ENCODE results near the gene HBD.

HBD gene

DNA sequence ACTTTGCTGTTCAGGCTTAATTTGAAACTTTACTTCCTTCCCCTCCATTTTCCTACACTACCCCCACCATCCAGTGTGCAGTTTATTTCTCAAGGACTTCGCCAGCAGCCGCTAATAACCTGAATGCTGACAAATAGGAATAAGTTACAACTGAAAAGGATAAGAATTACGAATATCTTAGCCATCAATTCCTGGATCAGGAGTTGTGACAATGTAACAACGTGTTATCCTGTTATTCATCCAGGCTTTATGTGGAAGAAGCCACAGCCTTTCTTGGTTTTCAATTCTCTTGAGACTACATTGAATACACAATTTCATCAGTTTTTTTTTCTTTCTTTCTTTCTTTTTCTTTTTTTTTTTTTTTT is 9.5 kb upstream of the HBD start:
- Histone ChIP-seq H3K4me3 (ENCODE audit: low read depth, low read length) (no peak overlapping the region), H3K27ac (ENCODE audit: extremely low read depth, low read depth, low read length) (no peak overlapping the region), H3K9me3 (ENCODE audit: control insufficient read depth, insufficient read depth, low read depth, low read length) (no peaks in the 10 kb centered on the region), H3K4me1 (ENCODE audit: control insufficient read depth, insufficient read depth, low read length) (no peaks in the 10 kb centered on the region), H3K36me3 (ENCODE audit: control insufficient read depth in 2 of 2, insufficient read depth in 1 of 2, low read length in 2 of 2) (no peaks in the 10 kb centered on the region)
- POLR2A ChIA-PET, result no interaction called here
- CTCF ChIA-PET, result no interaction called here
- TF ChIP-seq OVOL3 (tag by site-specific recombination; IDR thresholded peaks at IDR 0.05) (no peak), ZNF174 (tag by site-specific recombination; IDR thresholded peaks at IDR 0.05) (no peak), ZNF121 (tag by site-specific recombination; IDR thresholded peaks at IDR 0.05) (no peak)
- TF ChIP-seq, protein P1, sequence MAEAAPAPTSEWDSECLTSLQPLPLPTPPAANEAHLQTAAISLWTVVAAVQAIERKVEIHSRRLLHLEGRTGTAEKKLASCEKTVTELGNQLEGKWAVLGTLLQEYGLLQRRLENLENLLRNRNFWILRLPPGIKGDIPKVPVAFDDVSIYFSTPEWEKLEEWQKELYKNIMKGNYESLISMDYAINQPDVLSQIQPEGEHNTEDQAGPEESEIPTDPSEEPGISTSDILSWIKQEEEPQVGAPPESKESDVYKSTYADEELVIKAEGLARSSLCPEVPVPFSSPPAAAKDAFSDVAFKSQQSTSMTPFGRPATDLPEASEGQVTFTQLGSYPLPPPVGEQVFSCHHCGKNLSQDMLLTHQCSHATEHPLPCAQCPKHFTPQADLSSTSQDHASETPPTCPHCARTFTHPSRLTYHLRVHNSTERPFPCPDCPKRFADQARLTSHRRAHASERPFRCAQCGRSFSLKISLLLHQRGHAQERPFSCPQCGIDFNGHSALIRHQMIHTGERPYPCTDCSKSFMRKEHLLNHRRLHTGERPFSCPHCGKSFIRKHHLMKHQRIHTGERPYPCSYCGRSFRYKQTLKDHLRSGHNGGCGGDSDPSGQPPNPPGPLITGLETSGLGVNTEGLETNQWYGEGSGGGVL (tag by site-specific recombination; IDR thresholded peaks at IDR 0.05), result no peak
- TF ChIP-seq, protein P2, sequence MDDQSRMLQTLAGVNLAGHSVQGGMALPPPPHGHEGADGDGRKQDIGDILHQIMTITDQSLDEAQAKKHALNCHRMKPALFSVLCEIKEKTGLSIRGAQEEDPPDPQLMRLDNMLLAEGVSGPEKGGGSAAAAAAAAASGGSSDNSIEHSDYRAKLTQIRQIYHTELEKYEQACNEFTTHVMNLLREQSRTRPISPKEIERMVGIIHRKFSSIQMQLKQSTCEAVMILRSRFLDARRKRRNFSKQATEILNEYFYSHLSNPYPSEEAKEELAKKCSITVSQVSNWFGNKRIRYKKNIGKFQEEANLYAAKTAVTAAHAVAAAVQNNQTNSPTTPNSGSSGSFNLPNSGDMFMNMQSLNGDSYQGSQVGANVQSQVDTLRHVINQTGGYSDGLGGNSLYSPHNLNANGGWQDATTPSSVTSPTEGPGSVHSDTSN (CRISPR knock-in tag; IDR thresholded peaks at IDR 0.05), result no peak

DNA sequence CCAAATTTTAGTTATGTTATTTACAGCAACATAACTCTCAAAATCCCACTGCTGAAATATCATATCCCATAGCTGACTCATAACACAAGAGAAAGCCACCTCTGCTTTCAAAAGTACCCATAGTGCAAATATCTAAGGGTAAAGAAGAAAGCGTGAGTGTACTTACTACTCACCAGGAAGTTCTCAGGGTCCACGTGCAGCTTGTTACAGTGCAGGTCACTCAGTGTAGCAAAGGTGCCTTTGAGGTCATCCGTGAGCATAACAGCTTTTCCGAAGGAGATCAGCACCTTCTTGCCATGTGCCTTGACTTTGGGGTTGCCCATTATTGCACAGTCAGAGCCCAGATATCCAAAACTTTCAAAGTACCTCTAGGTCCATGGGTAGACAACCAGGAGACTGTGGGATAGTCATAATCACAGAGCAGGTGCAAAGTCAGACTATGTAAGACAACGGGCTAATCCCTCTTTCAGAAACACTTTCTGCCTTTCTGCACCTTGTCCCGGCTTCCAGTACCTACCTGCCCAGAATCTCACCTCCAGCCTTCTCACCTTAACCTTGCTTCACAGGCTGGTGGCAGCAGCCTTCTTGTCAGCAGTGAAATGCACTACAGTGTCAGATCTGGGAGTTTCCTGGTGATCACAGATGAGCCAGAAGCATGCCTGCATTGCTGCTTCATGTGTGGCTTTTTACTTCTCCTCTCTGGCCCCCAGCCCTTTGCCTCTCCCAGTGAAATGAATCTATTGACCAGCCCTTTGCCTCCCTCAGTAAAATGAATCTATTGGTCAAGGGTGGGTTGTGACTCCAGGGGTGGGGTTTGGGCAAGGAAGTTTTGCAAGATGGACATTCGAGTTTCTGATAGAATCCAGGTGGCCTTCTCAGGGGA is 8.9 kb upstream of the HBD start:
- Histone ChIP-seq H3K27ac (ENCODE audit: extremely low read depth, low read depth, low read length) (no peak overlapping the region), H3K36me3 (ENCODE audit: control insufficient read depth in 2 of 2, insufficient read depth in 1 of 2, low read length in 2 of 2) (no peaks in the 10 kb centered on the region), H3K9me3 (ENCODE audit: control insufficient read depth, insufficient read depth, low read depth, low read length) (no peaks in the 10 kb centered on the region), H3K4me3 (ENCODE audit: low read depth, low read length) (no peak overlapping the region), H3K4me1 (ENCODE audit: control insufficient read depth, insufficient read depth, low read length) (no peaks in the 10 kb centered on the region)
- POLR2A ChIA-PET, result no interaction called here
- CTCF ChIA-PET, result no interaction called here
- TF ChIP-seq ZNF211 (tag by site-specific recombination; IDR thresholded peaks at IDR 0.05; ENCODE audit: low read depth) (no peak), ZNF76 (tag by site-specific recombination; IDR thresholded peaks at IDR 0.05; ENCODE audit: borderline replicate concordance, low read depth) (no peak), ZNF664 (tag by site-specific recombination; IDR thresholded peaks at IDR 0.05) (no peak), ZNF391 (tag by site-specific recombination; IDR thresholded peaks at IDR 0.05; ENCODE audit: borderline replicate concordance, low read depth) (no peak), ZNF529 (tag by site-specific recombination; IDR thresholded peaks at IDR 0.05; ENCODE audit: insufficient replicate concordance) (no peak), ZNF350 (tag by site-specific recombination; IDR thresholded peaks at IDR 0.05) (no peak), ZNF549 (tag by site-specific recombination; IDR thresholded peaks at IDR 0.05) (no peak)
- TF ChIP-seq, protein P3, sequence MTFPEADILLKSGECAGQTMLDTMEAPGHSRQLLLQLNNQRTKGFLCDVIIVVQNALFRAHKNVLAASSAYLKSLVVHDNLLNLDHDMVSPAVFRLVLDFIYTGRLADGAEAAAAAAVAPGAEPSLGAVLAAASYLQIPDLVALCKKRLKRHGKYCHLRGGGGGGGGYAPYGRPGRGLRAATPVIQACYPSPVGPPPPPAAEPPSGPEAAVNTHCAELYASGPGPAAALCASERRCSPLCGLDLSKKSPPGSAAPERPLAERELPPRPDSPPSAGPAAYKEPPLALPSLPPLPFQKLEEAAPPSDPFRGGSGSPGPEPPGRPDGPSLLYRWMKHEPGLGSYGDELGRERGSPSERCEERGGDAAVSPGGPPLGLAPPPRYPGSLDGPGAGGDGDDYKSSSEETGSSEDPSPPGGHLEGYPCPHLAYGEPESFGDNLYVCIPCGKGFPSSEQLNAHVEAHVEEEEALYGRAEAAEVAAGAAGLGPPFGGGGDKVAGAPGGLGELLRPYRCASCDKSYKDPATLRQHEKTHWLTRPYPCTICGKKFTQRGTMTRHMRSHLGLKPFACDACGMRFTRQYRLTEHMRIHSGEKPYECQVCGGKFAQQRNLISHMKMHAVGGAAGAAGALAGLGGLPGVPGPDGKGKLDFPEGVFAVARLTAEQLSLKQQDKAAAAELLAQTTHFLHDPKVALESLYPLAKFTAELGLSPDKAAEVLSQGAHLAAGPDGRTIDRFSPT (tag by site-specific recombination; IDR thresholded peaks at IDR 0.05), result no peak

DNA sequence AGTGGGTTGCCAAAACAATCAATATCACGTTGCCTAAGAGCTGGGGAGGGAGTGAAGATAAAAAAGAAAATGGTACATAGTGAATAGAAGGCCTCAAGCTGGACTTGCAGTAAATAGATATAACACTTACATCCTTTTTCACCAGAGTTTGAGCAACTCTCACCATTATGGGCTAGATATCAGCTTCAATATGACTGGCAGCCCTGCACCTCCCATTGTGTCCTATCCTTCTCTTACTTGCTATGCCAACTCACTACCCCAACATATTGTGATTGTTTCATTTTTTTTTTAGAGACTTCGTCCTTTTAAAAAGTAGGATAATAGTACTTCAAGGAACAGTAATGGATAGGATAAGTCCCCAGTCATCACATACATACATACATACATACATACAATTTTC is 7.9 kb upstream of the HBD start:
- Histone ChIP-seq H3K4me3 (ENCODE audit: low read depth, low read length) (no peak overlapping the region), H3K9me3 (ENCODE audit: control insufficient read depth, insufficient read depth, low read depth, low read length) (no peaks in the 10 kb centered on the region), H3K36me3 (ENCODE audit: control insufficient read depth in 2 of 2, insufficient read depth in 1 of 2, low read length in 2 of 2) (no peaks in the 10 kb centered on the region), H3K27ac (ENCODE audit: extremely low read depth, low read depth, low read length) (no peak overlapping the region), H3K4me1 (ENCODE audit: control insufficient read depth, insufficient read depth, low read length) (no peaks in the 10 kb centered on the region)
- CTCF ChIA-PET, result no interaction called here
- POLR2A ChIA-PET, result no interaction called here
- no peak for TF ChIP-seq ZNF292 (tag by site-specific recombination; IDR thresholded peaks at IDR 0.05; ENCODE audit: borderline replicate concordance, low read depth)
- no peak for TF ChIP-seq ZXDB (tag by site-specific recombination; IDR thresholded peaks at IDR 0.05)
- no peak for TF ChIP-seq HOXA7 (CRISPR knock-in tag; IDR thresholded peaks at IDR 0.05; ENCODE audit: borderline replicate concordance)
- TF ChIP-seq, protein P4, sequence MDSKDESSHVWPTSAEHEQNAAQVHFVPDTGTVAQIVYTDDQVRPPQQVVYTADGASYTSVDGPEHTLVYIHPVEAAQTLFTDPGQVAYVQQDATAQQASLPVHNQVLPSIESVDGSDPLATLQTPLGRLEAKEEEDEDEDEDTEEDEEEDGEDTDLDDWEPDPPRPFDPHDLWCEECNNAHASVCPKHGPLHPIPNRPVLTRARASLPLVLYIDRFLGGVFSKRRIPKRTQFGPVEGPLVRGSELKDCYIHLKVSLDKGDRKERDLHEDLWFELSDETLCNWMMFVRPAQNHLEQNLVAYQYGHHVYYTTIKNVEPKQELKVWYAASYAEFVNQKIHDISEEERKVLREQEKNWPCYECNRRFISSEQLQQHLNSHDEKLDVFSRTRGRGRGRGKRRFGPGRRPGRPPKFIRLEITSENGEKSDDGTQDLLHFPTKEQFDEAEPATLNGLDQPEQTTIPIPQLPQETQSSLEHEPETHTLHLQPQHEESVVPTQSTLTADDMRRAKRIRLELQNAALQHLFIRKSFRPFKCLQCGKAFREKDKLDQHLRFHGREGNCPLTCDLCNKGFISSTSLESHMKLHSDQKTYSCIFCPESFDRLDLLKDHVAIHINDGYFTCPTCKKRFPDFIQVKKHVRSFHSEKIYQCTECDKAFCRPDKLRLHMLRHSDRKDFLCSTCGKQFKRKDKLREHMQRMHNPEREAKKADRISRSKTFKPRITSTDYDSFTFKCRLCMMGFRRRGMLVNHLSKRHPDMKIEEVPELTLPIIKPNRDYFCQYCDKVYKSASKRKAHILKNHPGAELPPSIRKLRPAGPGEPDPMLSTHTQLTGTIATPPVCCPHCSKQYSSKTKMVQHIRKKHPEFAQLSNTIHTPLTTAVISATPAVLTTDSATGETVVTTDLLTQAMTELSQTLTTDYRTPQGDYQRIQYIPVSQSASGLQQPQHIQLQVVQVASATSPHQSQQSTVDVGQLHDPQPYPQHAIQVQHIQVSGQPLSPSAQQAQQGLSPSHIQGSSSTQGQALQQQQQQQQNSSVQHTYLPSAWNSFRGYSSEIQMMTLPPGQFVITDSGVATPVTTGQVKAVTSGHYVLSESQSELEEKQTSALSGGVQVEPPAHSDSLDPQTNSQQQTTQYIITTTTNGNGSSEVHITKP (tag by site-specific recombination; IDR thresholded peaks at IDR 0.05), result no peak
- no peak for TF ChIP-seq ZNF248 (tag by site-specific recombination; IDR thresholded peaks at IDR 0.05)
- no peak for TF ChIP-seq ZNF558 (tag by site-specific recombination; IDR thresholded peaks at IDR 0.05)
- TF ChIP-seq, protein P5, sequence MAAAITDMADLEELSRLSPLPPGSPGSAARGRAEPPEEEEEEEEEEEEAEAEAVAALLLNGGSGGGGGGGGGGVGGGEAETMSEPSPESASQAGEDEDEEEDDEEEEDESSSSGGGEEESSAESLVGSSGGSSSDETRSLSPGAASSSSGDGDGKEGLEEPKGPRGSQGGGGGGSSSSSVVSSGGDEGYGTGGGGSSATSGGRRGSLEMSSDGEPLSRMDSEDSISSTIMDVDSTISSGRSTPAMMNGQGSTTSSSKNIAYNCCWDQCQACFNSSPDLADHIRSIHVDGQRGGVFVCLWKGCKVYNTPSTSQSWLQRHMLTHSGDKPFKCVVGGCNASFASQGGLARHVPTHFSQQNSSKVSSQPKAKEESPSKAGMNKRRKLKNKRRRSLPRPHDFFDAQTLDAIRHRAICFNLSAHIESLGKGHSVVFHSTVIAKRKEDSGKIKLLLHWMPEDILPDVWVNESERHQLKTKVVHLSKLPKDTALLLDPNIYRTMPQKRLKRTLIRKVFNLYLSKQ (tag by site-specific recombination; IDR thresholded peaks at IDR 0.05; ENCODE audit: borderline replicate concordance), result no peak
- no peak for TF ChIP-seq ZNF140 (tag by site-specific recombination; IDR thresholded peaks at IDR 0.05)

Measured in HEK293 (cell line).